ENCODE measurements around the gene STXBP1. TPM values are rescaled to one million over a fixed set of nuclear protein-coding genes. Genes with fewer than 3 reads are reported as not detected.
A peak's percentile ranks its signal among the peaks of the same experiment; 100 is the strongest.

Gene STXBP1
- total and polyA plus RNA-seq, 2 experiments from 2014 or later: 48.6 to 50.4 TPM

DNA sequence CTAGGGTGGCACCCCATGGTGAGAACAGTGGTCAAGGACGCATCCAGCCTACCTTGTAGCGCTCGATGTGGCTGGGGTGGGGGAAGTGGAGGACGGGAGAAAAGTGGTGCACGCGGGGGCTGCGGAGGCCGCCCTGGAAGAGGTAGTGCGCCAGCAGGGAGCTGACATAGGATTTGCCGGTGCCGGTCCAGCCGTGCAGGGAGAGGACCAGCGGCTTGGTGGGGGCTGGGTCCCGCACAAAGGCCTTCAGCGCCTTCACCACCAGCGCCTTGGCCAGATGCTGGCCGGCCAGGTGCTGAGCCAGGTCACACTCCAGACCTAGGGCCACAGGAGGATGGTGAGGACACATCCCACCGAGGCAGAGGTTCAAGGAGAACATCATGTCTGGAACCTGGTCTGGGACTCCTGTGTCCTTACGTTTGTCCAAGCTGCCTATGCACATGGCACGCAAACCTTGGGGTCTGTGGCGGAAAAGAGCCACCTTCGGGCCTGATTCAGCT, 122.2 kb downstream of the STXBP1 start:
- Mint-ChIP-seq H3K4me3 (peak overlapping the region; percentile 81; the same call in 2 of the 3 replicates), H3K27me3 (ENCODE audit: insufficient read depth, low read depth, poor library complexity) (peaks cover 15% of the 10 kb centered on the region), H3K27ac (no peak overlapping the region), H3K9me3 (no peaks in the 10 kb centered on the region; the same call in 2 of the 3 replicates), H3K36me3 (ENCODE audit: low read depth) (no peaks in the 10 kb centered on the region), H3K4me1 (peaks cover 11% of the 10 kb centered on the region)
- H3K36me3 ChIP-seq (ENCODE audit: insufficient read depth): no peaks in the 10 kb centered on the region
- H3K79me2 ChIP-seq (replicated peaks; ENCODE audit: insufficient read depth): no peaks in the 10 kb centered on the region
- no peak for DNase-seq (ENCODE audit: low spot score)
- H3K9me2 ChIP-seq (ENCODE audit: insufficient read depth): no peaks in the 10 kb centered on the region
- H3K4me3 ChIP-seq: peak overlapping the region; percentile 91
- peaks cover 9% of the 10 kb centered on the region; the same call in 1 of the 2 replicates for H3K4me1 ChIP-seq (ENCODE audit: insufficient read depth)
- H3K4me2 ChIP-seq: peak overlapping the region; percentile 91
- ATAC-seq: peak; percentile 29
- no peaks in the 10 kb centered on the region for H4K20me1 ChIP-seq (replicated peaks; ENCODE audit: insufficient read depth)
- H3K27me3 ChIP-seq (ENCODE audit: insufficient read depth): no peaks in the 10 kb centered on the region
- H3K27ac ChIP-seq (ENCODE audit: low read depth): no peak overlapping the region
- TF ChIP-seq ZNF331 (CRISPR knock-in tag; IDR thresholded peaks at IDR 0.05; ENCODE audit: low read depth) (no peak), STAT1 (IDR thresholded peaks at IDR 0.05; ENCODE audit: unreplicated experiment) (no peak), EZH2phosphoT487 (IDR thresholded peaks at IDR 0.05; ENCODE audit: unreplicated experiment) (no peak), EZH2 (IDR thresholded peaks at IDR 0.05; ENCODE audit: low read depth, unreplicated experiment) (no peak), ZNF462 (CRISPR knock-in tag; IDR thresholded peaks at IDR 0.05) (no peak), CREB1 (CRISPR knock-in tag; IDR thresholded peaks at IDR 0.05; ENCODE audit: low read depth) (0 out of 2 replicates have a peak, but pooled peaks have one; percentile 10), REST (IDR thresholded peaks at IDR 0.05; ENCODE audit: unreplicated experiment) (no peak), JUNB (IDR thresholded peaks at IDR 0.05; ENCODE audit: unreplicated experiment) (no peak), POLR2AphosphoS5 (IDR thresholded peaks at IDR 0.05; ENCODE audit: low read depth) (no peak), NANOG (IDR thresholded peaks at IDR 0.05; ENCODE audit: borderline replicate concordance) (no peak), ZNF114 (CRISPR knock-in tag; IDR thresholded peaks at IDR 0.05) (no peak)
- TF ChIP-seq, protein P1, sequence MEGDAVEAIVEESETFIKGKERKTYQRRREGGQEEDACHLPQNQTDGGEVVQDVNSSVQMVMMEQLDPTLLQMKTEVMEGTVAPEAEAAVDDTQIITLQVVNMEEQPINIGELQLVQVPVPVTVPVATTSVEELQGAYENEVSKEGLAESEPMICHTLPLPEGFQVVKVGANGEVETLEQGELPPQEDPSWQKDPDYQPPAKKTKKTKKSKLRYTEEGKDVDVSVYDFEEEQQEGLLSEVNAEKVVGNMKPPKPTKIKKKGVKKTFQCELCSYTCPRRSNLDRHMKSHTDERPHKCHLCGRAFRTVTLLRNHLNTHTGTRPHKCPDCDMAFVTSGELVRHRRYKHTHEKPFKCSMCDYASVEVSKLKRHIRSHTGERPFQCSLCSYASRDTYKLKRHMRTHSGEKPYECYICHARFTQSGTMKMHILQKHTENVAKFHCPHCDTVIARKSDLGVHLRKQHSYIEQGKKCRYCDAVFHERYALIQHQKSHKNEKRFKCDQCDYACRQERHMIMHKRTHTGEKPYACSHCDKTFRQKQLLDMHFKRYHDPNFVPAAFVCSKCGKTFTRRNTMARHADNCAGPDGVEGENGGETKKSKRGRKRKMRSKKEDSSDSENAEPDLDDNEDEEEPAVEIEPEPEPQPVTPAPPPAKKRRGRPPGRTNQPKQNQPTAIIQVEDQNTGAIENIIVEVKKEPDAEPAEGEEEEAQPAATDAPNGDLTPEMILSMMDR (conservative IDR thresholded peaks at IDR 0.05; ENCODE audit: low read depth in 2 of 2): peak in 1 of 2 experiments; percentile 98; a peak in 1 of 4 replicates
- TF ChIP-seq, protein P2, sequence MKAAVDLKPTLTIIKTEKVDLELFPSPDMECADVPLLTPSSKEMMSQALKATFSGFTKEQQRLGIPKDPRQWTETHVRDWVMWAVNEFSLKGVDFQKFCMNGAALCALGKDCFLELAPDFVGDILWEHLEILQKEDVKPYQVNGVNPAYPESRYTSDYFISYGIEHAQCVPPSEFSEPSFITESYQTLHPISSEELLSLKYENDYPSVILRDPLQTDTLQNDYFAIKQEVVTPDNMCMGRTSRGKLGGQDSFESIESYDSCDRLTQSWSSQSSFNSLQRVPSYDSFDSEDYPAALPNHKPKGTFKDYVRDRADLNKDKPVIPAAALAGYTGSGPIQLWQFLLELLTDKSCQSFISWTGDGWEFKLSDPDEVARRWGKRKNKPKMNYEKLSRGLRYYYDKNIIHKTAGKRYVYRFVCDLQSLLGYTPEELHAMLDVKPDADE (IDR thresholded peaks at IDR 0.05): no peak
- H2AFZ ChIP-seq: peak overlapping the region; percentile 95; the same call in 1 of the 2 replicates
- H3F3A ChIP-seq (replicated peaks; ENCODE audit: low read depth): no peaks in the 10 kb centered on the region

All from GM23338 (cell line).